H7 (cell line): ENCODE results near the gene VTN. TPM values are rescaled to one million over a fixed set of nuclear protein-coding genes. Genes with fewer than 3 reads are reported as not detected.
"Not testable (repeated sequence)": the region's sequence is repeated elsewhere in the genome, so short reads cannot be mapped to it uniquely, and the experiment has no call there.

ENCODE experiments used
- DNase-seq: peaks from one replicate; pipeline ENCODE4 v3.0.0; 2012
- H3K27me3 ChIP-seq: 2 replicates; pipeline ENCODE4 v1.6.0; 2011; ENCODE audit warnings: mild to moderate bottlenecking, low read length; ENCODE audit not compliant: control insufficient read depth, insufficient read depth
- H3K36me3 ChIP-seq: replicated peaks from 2 replicates; pipeline ENCODE4 v1.5.1; 2011; ENCODE audit warnings: low read length; ENCODE audit not compliant: control insufficient read depth, insufficient read depth
- H3K4me3 ChIP-seq: 2 replicates; pipeline ENCODE4 v1.5.1; 2011; ENCODE audit warnings: low read depth, mild to moderate bottlenecking, control low read depth, low read length, moderate library complexity; ENCODE audit not compliant: insufficient read depth
- total RNA-seq: library from RNA; depleted of rRNA; stranded (reverse); fragments of >200 nt; shearing (Covaris generic); gene quantifications from 2 replicates; pipeline ENCODE4 v1.2.3, GENCODE V29; 2014

VTN gene
- total RNA-seq, 1 experiment from 2014 or later: 0.14 TPM

GRCh38 chr17:28346746-28347246, 23.3 kb downstream of the VTN start:
- Histone ChIP-seq H3K27me3 (no peaks in the 10 kb centered on the region), H3K4me3 (no peak overlapping the region), H3K36me3 (peaks cover 33% of the 10 kb centered on the region)
- peak; percentile 63 for DNase-seq

GRCh38 chr17:28346199-28346580, 23.9 kb downstream of the VTN start:
- Histone ChIP-seq H3K27me3 (no peaks in the 10 kb centered on the region), H3K36me3 (peaks cover 35% of the 10 kb centered on the region), H3K4me3 (no peak overlapping the region)
- peak; percentile 64 for DNase-seq

- DNase-seq: no peak
- no peak overlapping the region for H3K4me3 ChIP-seq
- H3K36me3 ChIP-seq: peaks cover 34% of the 10 kb centered on the region
- no peaks in the 10 kb centered on the region for H3K27me3 ChIP-seq
Observed at GRCh38 chr17:28345419-28346198, 24.5 kb downstream of the VTN start.

GRCh38 chr17:28344435-28344901, 25.6 kb downstream of the VTN start:
- DNase-seq: no peak
- H3K36me3 ChIP-seq: peaks cover 29% of the 10 kb centered on the region
- no peaks in the 10 kb centered on the region for H3K27me3 ChIP-seq
- no peak overlapping the region for H3K4me3 ChIP-seq

GRCh38 chr17:28344011-28344410, 26.1 kb downstream of the VTN start:
- no peak for DNase-seq
- H3K36me3 ChIP-seq: peaks cover 27% of the 10 kb centered on the region
- H3K27me3 ChIP-seq: no peaks in the 10 kb centered on the region
- H3K4me3 ChIP-seq: no peak overlapping the region

- no peak for DNase-seq
- H3K27me3 ChIP-seq: no peaks in the 10 kb centered on the region
- peaks cover 25% of the 10 kb centered on the region for H3K36me3 ChIP-seq
- no peak overlapping the region for H3K4me3 ChIP-seq
Observed at GRCh38 chr17:28343491-28343932, 26.6 kb downstream of the VTN start.

GRCh38 chr17:28342313-28342712, 27.8 kb downstream of the VTN start:
- Histone ChIP-seq H3K36me3 (peaks cover 21% of the 10 kb centered on the region), H3K4me3 (no peak overlapping the region), H3K27me3 (no peaks in the 10 kb centered on the region)
- DNase-seq: no peak

- Histone ChIP-seq H3K27me3 (no peaks in the 10 kb centered on the region), H3K36me3 (peaks cover 21% of the 10 kb centered on the region), H3K4me3 (no peak overlapping the region)
- no peak for DNase-seq
Observed at GRCh38 chr17:28341516-28341915, 28.6 kb downstream of the VTN start.

- DNase-seq: no peak
- Histone ChIP-seq H3K36me3 (peaks cover 17% of the 10 kb centered on the region), H3K4me3 (no peak overlapping the region), H3K27me3 (no peaks in the 10 kb centered on the region)
Observed at GRCh38 chr17:28340374-28340773, 29.7 kb downstream of the VTN start.

- H3K36me3 ChIP-seq: peaks cover 14% of the 10 kb centered on the region
- no peak overlapping the region for H3K4me3 ChIP-seq
- H3K27me3 ChIP-seq: no peaks in the 10 kb centered on the region
- DNase-seq: no peak
Observed at GRCh38 chr17:28339431-28339830, 30.7 kb downstream of the VTN start.

- not testable (repeated sequence) for H3K4me3 ChIP-seq, H3K27me3 ChIP-seq, DNase-seq
- peaks cover 14% of the 10 kb centered on the region for H3K36me3 ChIP-seq
Observed at GRCh38 chr17:28338769-28339212, 31.3 kb downstream of the VTN start.

- Histone ChIP-seq H3K4me3 (no peak overlapping the region), H3K27me3 (no peaks in the 10 kb centered on the region), H3K36me3 (peaks cover 13% of the 10 kb centered on the region)
- no peak for DNase-seq
Observed at GRCh38 chr17:28338056-28338768, 31.9 kb downstream of the VTN start.

- Histone ChIP-seq H3K4me3 (peak overlapping the region; percentile 91), H3K36me3 (peaks cover 6% of the 10 kb centered on the region)
Observed at GRCh38 chr17:28335959-28336871, 33.9 kb downstream of the VTN start.

More at GRCh38 chr17:28335959-28336871, 33.9 kb downstream of the VTN start:
- DNase-seq: peak; percentile 86
- H3K27me3 ChIP-seq: no peaks in the 10 kb centered on the region
